HepG2 (cell line): Measurements from ENCODE around the gene FRMD3. TPM values are rescaled to one million over a fixed set of nuclear protein-coding genes. Genes with fewer than 3 reads are reported as not detected.

ENCODE experiments used
- BRF2 ChIP-seq: sonication (generic); formaldehyde crosslinking; IDR thresholded peaks from 2 replicates; pipeline ENCODE4 v1.8.1; 2022; ENCODE audit warnings: mild to moderate bottlenecking, missing genetic modification reagents
- IKZF5 ChIP-seq: IDR thresholded peaks from 2 replicates; pipeline ENCODE4 v1.6.1; 2018; ENCODE audit warnings: missing genetic modification reagents, mild to moderate bottlenecking, missing compliant biosample characterization
- MEIS2 ChIP-seq: sonication (generic); formaldehyde crosslinking; IDR thresholded peaks from 2 replicates; pipeline ENCODE4 v1.9.0; 2021; ENCODE audit warnings: mild to moderate bottlenecking, missing genetic modification reagents
- NKX3-1 ChIP-seq: sonication (generic); formaldehyde crosslinking; IDR thresholded peaks from 2 replicates; pipeline ENCODE4 v1.5.0; 2020; ENCODE audit warnings: missing genetic modification reagents
- PHF8 ChIP-seq: sonication (generic); formaldehyde crosslinking; IDR thresholded peaks from 2 replicates; pipeline ENCODE4 v1.5.0; 2020; ENCODE audit warnings: missing genetic modification reagents
- REPIN1 ChIP-seq: sonication (generic); formaldehyde crosslinking; IDR thresholded peaks from 2 replicates; pipeline ENCODE4 v1.8.0; 2022; ENCODE audit warnings: missing genetic modification reagents, low read depth, mild to moderate bottlenecking, borderline replicate concordance
- SYNCRIP ChIP-seq: fragments of 200-400 bp; formaldehyde crosslinking; IDR thresholded peaks from 2 replicates; pipeline ENCODE4 v1.6.1; 2018; ENCODE audit warnings: mild to moderate bottlenecking, low read depth, low read length; ENCODE audit not compliant: insufficient read depth
- ZGPAT ChIP-seq: IDR thresholded peaks from 2 replicates; pipeline ENCODE4 v1.6.1; 2016; ENCODE audit warnings: mild to moderate bottlenecking
- ZNF33A ChIP-seq: sonication (generic); formaldehyde crosslinking; IDR thresholded peaks from 2 replicates; pipeline ENCODE4 v1.5.1; 2020; ENCODE audit warnings: missing genetic modification reagents, mild to moderate bottlenecking, moderate library complexity, borderline replicate concordance
- ZNF33B ChIP-seq: sonication (generic); formaldehyde crosslinking; IDR thresholded peaks from 2 replicates; pipeline ENCODE4 v1.5.1; 2020; ENCODE audit warnings: mild to moderate bottlenecking, missing genetic modification reagents
- ZNF503 ChIP-seq: sonication (generic); formaldehyde crosslinking; IDR thresholded peaks from 2 replicates; pipeline ENCODE4 v1.4.0; 2020; ENCODE audit warnings: missing genetic modification reagents
- ZNF891 ChIP-seq: sonication (generic); formaldehyde crosslinking; IDR thresholded peaks from 2 replicates; pipeline ENCODE4 v1.5.0; 2020; ENCODE audit warnings: mild to moderate bottlenecking, missing genetic modification reagents
- polyA plus RNA-seq, 8 experiments: library from polyadenylated mRNA; depleted of rRNA in 3 of 8; stranded (reverse) in 7 of 8; unstranded in 1 of 8; fragments of >200 nt; fragmentation: Illumina TruSeq in 4 of 8; extraction: Trizol in 4 of 8; gene quantifications; 2 replicates each; pipeline versions ENCODE4 v1.2.1 to v1.2.3, GENCODE V29; 2011 to 2016; ENCODE audit warnings: low read depth in 4 of 8, missing spikeins in 1 of 8, mixed read lengths in 1 of 8; ENCODE audit not compliant: insufficient read depth in 1 of 8
- total RNA-seq, 5 experiments: library from RNA; depleted of rRNA; stranded (reverse); fragments of >200 nt; fragmentation: Illumina TruSeq; extraction: Trizol; gene quantifications; 2 replicates each; pipeline ENCODE4 v1.2.3, GENCODE V29; 2016; ENCODE audit warnings: low read depth in 1 of 5
- TF ChIP-seq, protein P1 (sequence below): sonication (generic); formaldehyde crosslinking; IDR thresholded peaks from 2 replicates; pipeline ENCODE4 v1.5.0; 2020; ENCODE audit warnings: mild to moderate bottlenecking, missing genetic modification reagents
- TF ChIP-seq, protein P2 (sequence below): sonication (generic); formaldehyde crosslinking; IDR thresholded peaks from 2 replicates; pipeline ENCODE4 v1.5.1; 2020; ENCODE audit warnings: mild to moderate bottlenecking, moderate library complexity, missing genetic modification reagents

FRMD3 gene
- total and polyA plus RNA-seq, 2 of the 13 experiments (the other 11 are each of a cell fraction or from before 2014, with no cell fraction given), result 3.2 to 7.7 TPM

- TF ChIP-seq ZGPAT (CRISPR knock-in tag) (no peak), ZNF33A (CRISPR knock-in tag) (0 out of 2 replicates have a peak, but pooled peaks have one; percentile 50), ZNF503 (CRISPR knock-in tag) (no peak), ZNF891 (no peak), PHF8 (CRISPR knock-in tag) (peak; percentile 36; the same call in 1 of the 2 replicates), BRF2 (CRISPR knock-in tag) (no peak), MEIS2 (CRISPR knock-in tag) (no peak), SYNCRIP (no peak), REPIN1 (CRISPR knock-in tag) (0 out of 2 replicates have a peak, but pooled peaks have one; percentile 59), IKZF5 (CRISPR knock-in tag) (0 out of 2 replicates have a peak, but pooled peaks have one; percentile 24), NKX3-1 (CRISPR knock-in tag) (0 out of 2 replicates have a peak, but pooled peaks have one; percentile 38), ZNF33B (no peak)
- TF ChIP-seq, protein P1, sequence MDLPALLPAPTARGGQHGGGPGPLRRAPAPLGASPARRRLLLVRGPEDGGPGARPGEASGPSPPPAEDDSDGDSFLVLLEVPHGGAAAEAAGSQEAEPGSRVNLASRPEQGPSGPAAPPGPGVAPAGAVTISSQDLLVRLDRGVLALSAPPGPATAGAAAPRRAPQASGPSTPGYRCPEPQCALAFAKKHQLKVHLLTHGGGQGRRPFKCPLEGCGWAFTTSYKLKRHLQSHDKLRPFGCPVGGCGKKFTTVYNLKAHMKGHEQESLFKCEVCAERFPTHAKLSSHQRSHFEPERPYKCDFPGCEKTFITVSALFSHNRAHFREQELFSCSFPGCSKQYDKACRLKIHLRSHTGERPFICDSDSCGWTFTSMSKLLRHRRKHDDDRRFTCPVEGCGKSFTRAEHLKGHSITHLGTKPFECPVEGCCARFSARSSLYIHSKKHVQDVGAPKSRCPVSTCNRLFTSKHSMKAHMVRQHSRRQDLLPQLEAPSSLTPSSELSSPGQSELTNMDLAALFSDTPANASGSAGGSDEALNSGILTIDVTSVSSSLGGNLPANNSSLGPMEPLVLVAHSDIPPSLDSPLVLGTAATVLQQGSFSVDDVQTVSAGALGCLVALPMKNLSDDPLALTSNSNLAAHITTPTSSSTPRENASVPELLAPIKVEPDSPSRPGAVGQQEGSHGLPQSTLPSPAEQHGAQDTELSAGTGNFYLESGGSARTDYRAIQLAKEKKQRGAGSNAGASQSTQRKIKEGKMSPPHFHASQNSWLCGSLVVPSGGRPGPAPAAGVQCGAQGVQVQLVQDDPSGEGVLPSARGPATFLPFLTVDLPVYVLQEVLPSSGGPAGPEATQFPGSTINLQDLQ (CRISPR knock-in tag), result no peak
- TF ChIP-seq, protein P2, sequence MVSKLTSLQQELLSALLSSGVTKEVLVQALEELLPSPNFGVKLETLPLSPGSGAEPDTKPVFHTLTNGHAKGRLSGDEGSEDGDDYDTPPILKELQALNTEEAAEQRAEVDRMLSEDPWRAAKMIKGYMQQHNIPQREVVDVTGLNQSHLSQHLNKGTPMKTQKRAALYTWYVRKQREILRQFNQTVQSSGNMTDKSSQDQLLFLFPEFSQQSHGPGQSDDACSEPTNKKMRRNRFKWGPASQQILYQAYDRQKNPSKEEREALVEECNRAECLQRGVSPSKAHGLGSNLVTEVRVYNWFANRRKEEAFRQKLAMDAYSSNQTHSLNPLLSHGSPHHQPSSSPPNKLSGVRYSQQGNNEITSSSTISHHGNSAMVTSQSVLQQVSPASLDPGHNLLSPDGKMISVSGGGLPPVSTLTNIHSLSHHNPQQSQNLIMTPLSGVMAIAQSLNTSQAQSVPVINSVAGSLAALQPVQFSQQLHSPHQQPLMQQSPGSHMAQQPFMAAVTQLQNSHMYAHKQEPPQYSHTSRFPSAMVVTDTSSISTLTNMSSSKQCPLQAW (CRISPR knock-in tag), result peak; percentile 23; the same call in 1 of the 2 replicates
Measured at GRCh38 chr9:83219154-83219923, 318.9 kb downstream of the FRMD3 start (continued).
